Naive B cell (primary cell): Measurements from ENCODE around the gene RCBTB2. TPM values are rescaled to one million over a fixed set of nuclear protein-coding genes. Genes with fewer than 3 reads are reported as not detected.

Source experiments
- ATAC-seq, 2 donors: fragments of 150-1000 bp; cut with Tn5 transposase; 2 replicates each; pipeline ENCODE4 v1.10.0; 2021; ENCODE audit warnings: low read depth in 2 of 2, mild to moderate bottlenecking in 2 of 2, moderate library complexity in 2 of 2
- DNase-seq: peaks from one replicate; pipeline ENCODE4 v3.0.0; 2022
- H3K27ac Mint-ChIP-seq, 6 donors: one replicate each; pipeline ENCODE4 v1.8.0; 2020 to 2022; ENCODE audit warnings: mild to moderate bottlenecking in 6 of 6, mixed read lengths in 6 of 6, moderate library complexity in 5 of 6, inconsistent platforms in 2 of 6
- H3K27me3 Mint-ChIP-seq, 3 donors: one replicate each; pipeline ENCODE4 v1.8.0; 2021 to 2022; ENCODE audit warnings: mixed read lengths in 3 of 3, mild to moderate bottlenecking in 1 of 3
- H3K36me3 Mint-ChIP-seq, 2 donors: one replicate each; pipeline ENCODE4 v1.8.0; 2020 to 2022; ENCODE audit warnings: mixed read lengths in 2 of 2, inconsistent platforms in 1 of 2, mild to moderate bottlenecking in 1 of 2
- H3K4me1 Mint-ChIP-seq, 3 donors: one replicate each; pipeline ENCODE4 v1.8.0; 2020 to 2022; ENCODE audit warnings: mixed read lengths in 3 of 3, inconsistent platforms in 1 of 3, mild to moderate bottlenecking in 1 of 3, moderate library complexity in 1 of 3
- H3K4me3 Mint-ChIP-seq, 8 donors: one replicate each; pipeline ENCODE4 v1.8.0; 2020 to 2022; ENCODE audit warnings: mild to moderate bottlenecking in 8 of 8, mixed read lengths in 8 of 8, moderate library complexity in 8 of 8, inconsistent platforms in 2 of 8
- H3K9me3 Mint-ChIP-seq, 7 donors: one replicate each; pipeline ENCODE4 v1.8.0; 2020 to 2022; ENCODE audit warnings: mixed read lengths in 7 of 7, mild to moderate bottlenecking in 5 of 7, inconsistent platforms in 2 of 7, moderate library complexity in 1 of 7
- polyA plus RNA-seq, 6 donors: library from polyadenylated mRNA; unstranded; fragments of 300-500 nt; fragmentation: Illumina TruSeq; gene quantifications; one replicate each; pipeline ENCODE4 v1.2.3, GENCODE V29; 2021; ENCODE audit warnings: low read depth in 6 of 6

RCBTB2 gene
- polyA plus RNA-seq, 6 donors from 2014 or later: 2.0 to 4.2 (median 2.1) TPM; not detected in 1

DNA sequence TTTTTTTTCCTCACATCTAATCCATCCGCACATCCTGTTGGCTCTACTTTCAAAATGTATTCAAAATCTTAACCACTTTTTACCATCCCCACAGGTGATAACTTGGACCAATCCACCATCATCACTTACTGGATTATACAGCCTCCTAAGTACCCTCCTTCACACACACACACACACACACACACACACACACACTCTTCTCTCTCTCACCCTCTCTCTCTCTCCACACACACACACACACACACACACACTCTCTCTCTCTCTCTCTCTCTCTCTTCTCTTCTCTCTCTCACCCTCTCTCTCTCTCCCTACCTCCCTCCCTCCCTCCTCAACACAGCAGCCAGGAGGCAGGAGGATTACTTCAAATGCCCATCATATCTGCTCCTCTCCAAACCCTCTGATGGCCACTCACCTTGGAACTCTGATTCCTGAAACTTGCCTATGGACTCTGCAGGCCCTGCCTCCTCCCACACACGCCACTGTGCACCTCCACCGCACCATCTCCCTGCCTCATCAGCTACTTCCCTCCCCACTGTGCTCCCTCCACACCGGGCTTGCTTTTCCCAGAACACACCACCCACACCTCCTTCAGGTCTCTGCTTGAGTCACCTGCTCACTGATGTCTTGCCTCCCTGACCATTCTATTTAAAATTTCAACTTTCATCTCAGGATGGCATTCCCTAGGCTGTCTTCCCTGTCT, 39.7 kb downstream of the RCBTB2 start:
- ATAC-seq (no peak), DNase-seq (no peak)
- Mint-ChIP-seq H3K4me3 (no peak overlapping the region), H3K4me1 (peaks cover 16 to 30% (median 17%) of the 10 kb centered on the region in 3 donors), H3K36me3 (no peaks in the 10 kb centered on the region), H3K27ac (no peak overlapping the region), H3K9me3 (no peaks in the 10 kb centered on the region), H3K27me3 (peaks cover 5 to 10% (median 7%) of the 10 kb centered on the region in 3 donors)

DNA sequence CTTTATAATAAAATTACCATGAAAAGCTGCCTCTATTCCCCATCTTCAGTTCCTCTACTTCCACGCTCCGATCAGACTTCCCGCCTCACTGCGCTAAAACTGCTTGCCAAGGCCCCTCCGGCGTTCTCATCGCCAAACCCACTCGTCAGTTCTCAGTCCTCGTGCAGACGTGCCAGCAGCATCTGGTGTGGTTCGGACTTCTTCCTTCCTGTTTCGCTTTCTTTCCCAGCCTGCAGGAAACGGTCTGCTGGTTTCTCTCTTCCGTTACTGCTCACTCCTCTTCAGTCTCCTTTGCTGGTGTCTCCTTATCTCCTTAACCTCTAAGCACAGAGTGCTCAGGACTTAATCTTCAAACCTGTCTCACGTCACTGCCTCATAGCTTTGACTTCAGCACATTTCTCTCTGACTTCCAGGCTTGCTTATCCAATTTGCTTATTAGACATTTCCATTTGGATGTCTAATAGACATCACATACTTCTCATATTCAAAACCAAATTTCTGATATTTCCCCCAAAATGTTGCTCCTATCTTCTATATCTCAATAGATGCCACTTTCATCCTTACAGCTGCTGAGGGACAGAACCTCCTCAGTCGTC, 40.3 kb downstream of the RCBTB2 start:
- ATAC-seq (peak; percentile 86 to 87), DNase-seq (peak; percentile 92)
- H3K27ac Mint-ChIP-seq: no peak overlapping the region
- H3K4me1 Mint-ChIP-seq: peaks cover 16 to 34% (median 17%) of the 10 kb centered on the region in 3 donors
- peaks cover 5 to 10% (median 6%) of the 10 kb centered on the region in 3 donors for H3K27me3 Mint-ChIP-seq
- peaks cover 0 to under 1% (median 0%) of the 10 kb centered on the region in 7 donors for H3K9me3 Mint-ChIP-seq
- no peaks in the 10 kb centered on the region for H3K36me3 Mint-ChIP-seq
- H3K4me3 Mint-ChIP-seq: no peak overlapping the region

DNA sequence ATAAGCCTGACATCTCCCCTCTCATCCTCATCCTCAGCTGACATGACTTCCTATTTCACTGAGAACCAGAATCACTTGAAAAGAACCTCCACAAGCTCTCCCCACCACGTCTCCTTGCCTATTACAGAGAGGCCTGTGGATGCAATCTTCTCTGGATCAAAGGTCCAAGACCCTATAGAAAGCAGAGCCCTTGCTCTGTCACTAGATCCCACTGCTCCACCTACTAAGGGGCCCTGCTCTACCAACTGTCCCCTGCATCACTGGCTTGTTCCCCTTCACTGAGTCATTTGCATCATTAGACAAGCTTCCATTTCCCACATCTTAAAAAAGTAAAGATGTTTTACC, 40.8 kb downstream of the RCBTB2 start:
- Mint-ChIP-seq H3K27ac (no peak overlapping the region), H3K27me3 (peaks cover 3 to 7% (median 4%) of the 10 kb centered on the region in 3 donors), H3K4me3 (no peak overlapping the region), H3K4me1 (peaks cover 14 to 38% (median 14%) of the 10 kb centered on the region in 3 donors), H3K36me3 (no peaks in the 10 kb centered on the region), H3K9me3 (peaks cover 0 to 5% (median 0%) of the 10 kb centered on the region in 7 donors)
- ATAC-seq (peak; percentile 65 to 71), DNase-seq (no peak)

DNA sequence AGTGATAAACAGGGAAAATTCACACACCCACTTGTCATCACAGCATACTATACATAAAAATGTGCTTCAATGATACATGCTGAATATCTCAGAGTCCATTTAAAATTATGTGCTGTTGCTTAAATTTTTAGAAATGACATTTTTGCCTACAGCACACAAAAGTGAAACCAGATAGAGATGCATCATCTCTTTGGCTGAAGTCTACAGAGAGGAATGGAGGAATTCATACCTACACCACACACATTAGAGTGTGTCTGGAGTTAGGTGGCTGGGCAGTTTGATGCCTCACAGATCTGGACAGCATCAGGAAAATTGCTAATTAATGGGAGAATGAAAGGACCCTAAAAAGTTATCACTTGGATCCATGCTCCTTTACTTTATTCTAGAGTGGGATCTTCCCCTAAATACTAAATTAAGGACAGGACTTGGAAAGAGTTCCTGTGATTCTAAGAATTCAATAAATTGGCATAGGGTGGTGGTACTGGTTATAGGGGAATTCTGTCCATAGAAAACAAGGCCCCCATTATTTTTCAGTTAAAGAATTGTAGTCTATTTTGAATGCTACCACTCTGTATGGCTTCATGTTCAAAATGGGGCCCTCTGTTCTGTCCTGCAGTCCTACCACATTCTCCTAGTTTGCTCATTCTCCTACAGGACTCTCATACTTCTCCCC, 41.3 kb downstream of the RCBTB2 start:
- Mint-ChIP-seq H3K27ac (peak overlapping the region in 2 of 6 donors; percentile 10 to 69), H3K4me1 (peaks cover 9 to 36% (median 9%) of the 10 kb centered on the region in 3 donors), H3K36me3 (no peaks in the 10 kb centered on the region), H3K4me3 (peak overlapping the region in 4 of 8 donors; percentile 28 to 71 (median 43)), H3K9me3 (peaks cover 0 to 5% (median 0%) of the 10 kb centered on the region in 7 donors), H3K27me3 (peaks cover 0 to 2% (median 0%) of the 10 kb centered on the region in 3 donors)
- ATAC-seq: no peak
- DNase-seq: no peak

GRCh38 chr13:48490241-48490640, 42.6 kb downstream of the RCBTB2 start:
- no peak for DNase-seq
- Mint-ChIP-seq H3K4me1 (peaks cover 6 to 38% (median 9%) of the 10 kb centered on the region in 3 donors), H3K36me3 (peaks cover 0 to 5% of the 10 kb centered on the region in 2 donors), H3K4me3 (no peak overlapping the region), H3K27ac (no peak overlapping the region), H3K27me3 (no peaks in the 10 kb centered on the region), H3K9me3 (peaks cover 0 to 5% (median 2%) of the 10 kb centered on the region in 7 donors)
- ATAC-seq: no peak

DNA sequence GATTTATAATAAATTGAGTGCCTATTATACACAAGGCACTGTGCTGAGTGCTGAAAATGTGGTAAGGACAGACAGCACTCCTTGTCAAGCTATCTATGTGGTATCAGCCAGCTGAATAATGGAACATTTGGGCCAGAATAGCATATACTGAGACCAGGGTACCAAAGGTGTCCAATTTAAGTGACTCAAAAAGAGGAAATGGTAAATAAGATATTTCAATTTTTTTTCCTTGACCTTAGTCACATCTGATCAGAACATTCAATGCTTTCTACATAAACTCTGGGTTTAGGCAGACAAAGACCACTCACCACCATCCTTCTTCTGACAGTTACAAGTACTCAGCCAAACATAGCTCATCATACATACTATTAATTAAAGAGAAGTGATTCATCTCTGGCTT, 43.2 kb downstream of the RCBTB2 start:
- ATAC-seq: no peak
- Mint-ChIP-seq H3K9me3 (peaks cover 0 to 5% (median 2%) of the 10 kb centered on the region in 7 donors), H3K27me3 (no peaks in the 10 kb centered on the region), H3K27ac (no peak overlapping the region), H3K4me1 (peaks cover 6 to 38% (median 9%) of the 10 kb centered on the region in 3 donors), H3K36me3 (peaks cover 0 to 5% of the 10 kb centered on the region in 2 donors), H3K4me3 (peak overlapping the region in 1 of 8 donors; percentile 8)
- DNase-seq: no peak

DNA sequence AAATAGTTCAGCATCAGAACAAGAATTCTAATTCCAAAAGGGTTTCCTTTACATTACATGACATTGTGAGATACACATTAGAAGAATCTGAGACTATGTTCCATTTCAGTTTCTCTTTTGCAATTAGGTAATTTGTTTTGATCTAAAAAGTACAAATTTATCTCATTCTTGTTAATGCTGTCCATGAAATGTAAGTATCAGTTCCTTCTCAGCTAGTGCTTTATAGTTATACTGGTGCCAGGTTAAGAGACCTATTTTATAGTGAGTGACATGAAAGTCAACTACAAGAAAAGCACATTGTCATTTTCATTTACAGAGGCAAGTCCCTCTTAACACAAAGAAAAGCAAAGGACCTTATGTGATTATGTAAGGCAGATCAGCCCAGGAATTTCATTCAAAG, 43.9 kb downstream of the RCBTB2 start:
- H3K9me3 Mint-ChIP-seq: peaks cover 0 to 5% (median 2%) of the 10 kb centered on the region in 7 donors
- DNase-seq: peak; percentile 45
- peak overlapping the region in 5 of 8 donors; percentile 16 to 51 (median 31) for H3K4me3 Mint-ChIP-seq
- H3K27me3 Mint-ChIP-seq: no peaks in the 10 kb centered on the region
- peaks cover 0 to 5% of the 10 kb centered on the region in 2 donors for H3K36me3 Mint-ChIP-seq
- peak in 1 of 2 donors; percentile 12 for ATAC-seq
- peak overlapping the region in 3 of 6 donors; percentile 17 to 93 (median 65) for H3K27ac Mint-ChIP-seq
- H3K4me1 Mint-ChIP-seq: peaks cover 6 to 38% (median 9%) of the 10 kb centered on the region in 3 donors

DNA sequence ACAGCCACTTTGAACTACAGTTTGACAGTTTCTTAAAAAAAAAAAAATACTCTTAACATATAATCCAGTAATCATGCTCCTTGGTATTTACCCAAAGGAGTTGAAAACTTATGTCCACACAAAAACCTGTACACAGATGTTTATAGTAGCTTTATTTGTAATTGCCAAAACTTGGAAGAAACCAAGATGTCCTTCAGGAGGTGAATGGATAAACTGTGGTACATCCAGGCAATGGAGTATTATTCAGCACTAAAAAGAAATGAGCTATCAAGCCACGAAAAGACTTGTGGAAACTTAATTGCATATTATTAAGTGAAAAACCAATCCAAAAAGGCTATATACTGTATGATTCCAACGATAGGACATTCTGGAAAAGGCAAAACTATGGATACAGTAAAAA, 44.9 kb downstream of the RCBTB2 start:
- DNase-seq: no peak
- Mint-ChIP-seq H3K4me3 (peak overlapping the region in 3 of 8 donors; percentile 42 to 46 (median 45)), H3K27ac (no peak overlapping the region), H3K4me1 (peaks cover 6 to 38% (median 9%) of the 10 kb centered on the region in 3 donors), H3K36me3 (peaks cover 3 to 9% of the 10 kb centered on the region in 2 donors), H3K27me3 (no peaks in the 10 kb centered on the region), H3K9me3 (peaks cover 0 to 5% (median 2%) of the 10 kb centered on the region in 7 donors)
- ATAC-seq: no peak

DNA sequence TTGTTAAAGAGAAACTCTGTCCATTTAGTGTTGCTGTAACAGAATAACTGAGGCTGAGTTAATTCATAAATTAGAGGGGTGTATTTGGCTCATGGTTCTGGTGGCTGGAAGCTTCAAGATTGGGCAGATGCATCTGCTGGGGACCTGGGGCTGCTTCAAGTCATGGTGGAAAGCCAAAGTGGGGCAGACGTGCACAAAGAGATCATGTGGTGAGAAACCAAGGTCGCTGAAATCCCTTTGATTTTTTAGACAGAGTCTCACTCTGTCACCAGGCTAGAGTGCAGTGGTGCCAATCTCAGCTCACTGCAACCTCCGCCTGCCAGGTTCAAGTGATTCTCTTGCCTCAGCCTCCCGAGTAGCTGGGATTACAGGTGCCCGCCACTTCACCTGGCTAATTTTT, 46.0 kb downstream of the RCBTB2 start:
- Mint-ChIP-seq H3K36me3 (peaks cover 14 to 16% of the 10 kb centered on the region in 2 donors), H3K9me3 (peaks cover 0 to 5% (median 2%) of the 10 kb centered on the region in 7 donors), H3K27ac (no peak overlapping the region), H3K4me3 (no peak overlapping the region), H3K27me3 (no peaks in the 10 kb centered on the region), H3K4me1 (peaks cover 6 to 38% (median 9%) of the 10 kb centered on the region in 3 donors)
- ATAC-seq (no peak), DNase-seq (no peak)

GRCh38 chr13:48486362-48486761, 46.5 kb downstream of the RCBTB2 start:
- peaks cover 15 to 16% of the 10 kb centered on the region in 2 donors for H3K36me3 Mint-ChIP-seq
- H3K27me3 Mint-ChIP-seq: no peaks in the 10 kb centered on the region
- no peak for DNase-seq
- no peak overlapping the region for H3K4me3 Mint-ChIP-seq
- peak overlapping the region in 1 of 6 donors; percentile 29 for H3K27ac Mint-ChIP-seq
- peaks cover 6 to 38% (median 7%) of the 10 kb centered on the region in 3 donors for H3K4me1 Mint-ChIP-seq
- peaks cover 0 to 5% (median 2%) of the 10 kb centered on the region in 7 donors for H3K9me3 Mint-ChIP-seq
- ATAC-seq: no peak

DNA sequence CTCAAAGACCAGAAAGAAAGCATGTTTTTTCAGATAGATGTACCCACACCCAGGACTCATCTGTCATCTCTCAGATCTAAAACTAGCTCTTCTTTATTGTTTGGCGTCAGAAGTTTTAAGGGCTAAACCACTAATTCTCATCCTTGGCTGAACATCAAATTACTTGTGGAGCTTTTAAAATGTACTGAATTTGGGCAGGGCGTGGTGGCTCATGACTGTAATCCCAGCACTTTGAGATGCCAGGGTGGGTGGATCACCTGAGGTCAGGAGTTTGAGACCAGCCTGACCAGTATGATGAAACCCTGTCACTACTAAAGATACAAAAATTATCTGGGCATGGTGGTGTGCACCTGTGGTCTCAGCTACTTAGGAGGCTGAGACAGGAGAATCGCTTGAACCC, 47.4 kb downstream of the RCBTB2 start:
- H3K27ac Mint-ChIP-seq: peak overlapping the region in 1 of 6 donors; percentile 55
- H3K36me3 Mint-ChIP-seq: peaks cover 15 to 16% of the 10 kb centered on the region in 2 donors
- H3K27me3 Mint-ChIP-seq: no peaks in the 10 kb centered on the region
- H3K4me3 Mint-ChIP-seq: no peak overlapping the region
- peaks cover 6 to 38% (median 6%) of the 10 kb centered on the region in 3 donors for H3K4me1 Mint-ChIP-seq
- peaks cover 0 to 5% (median 2%) of the 10 kb centered on the region in 7 donors for H3K9me3 Mint-ChIP-seq
- DNase-seq (no peak), ATAC-seq (no peak)

- DNase-seq: no peak
- peaks cover 0 to 5% (median 2%) of the 10 kb centered on the region in 7 donors for H3K9me3 Mint-ChIP-seq
- peaks cover 15 to 23% of the 10 kb centered on the region in 2 donors for H3K36me3 Mint-ChIP-seq
- no peaks in the 10 kb centered on the region for H3K27me3 Mint-ChIP-seq
- peak overlapping the region in 1 of 6 donors; percentile 60 for H3K27ac Mint-ChIP-seq
- ATAC-seq: no peak
- H3K4me3 Mint-ChIP-seq: no peak overlapping the region
- peaks cover 0 to 20% (median 0%) of the 10 kb centered on the region in 3 donors for H3K4me1 Mint-ChIP-seq
Measured at GRCh38 chr13:48483575-48483974, 49.3 kb downstream of the RCBTB2 start.

GRCh38 chr13:48478391-48478790, 54.5 kb downstream of the RCBTB2 start:
- H3K27ac Mint-ChIP-seq: no peak overlapping the region
- peaks cover 37 to 43% of the 10 kb centered on the region in 2 donors for H3K36me3 Mint-ChIP-seq
- peaks cover 3 to 15% (median 8%) of the 10 kb centered on the region in 3 donors for H3K4me1 Mint-ChIP-seq
- DNase-seq (no peak), ATAC-seq (no peak)
- H3K27me3 Mint-ChIP-seq: no peaks in the 10 kb centered on the region
- no peaks in the 10 kb centered on the region for H3K9me3 Mint-ChIP-seq
- H3K4me3 Mint-ChIP-seq: no peak overlapping the region
